Adrenal gland (tissue), 12 donors: ENCODE measurements around the gene NCAPG2. TPM values are rescaled to one million over a fixed set of nuclear protein-coding genes. Genes with fewer than 3 reads are reported as not detected.

Source experiments
- DNase-seq, 7 donors: peaks; one replicate each; pipeline ENCODE4 v3.0.0-alpha.2; 2019 to 2020
- H3K27ac ChIP-seq, 5 donors: fragments of 200-600 bp; sonication (generic) in 4 of 5; 1 replicate in 3 of 5; 2 replicates in 2 of 5; pipeline versions ENCODE4 v1.5.1 to v1.8.0; 2016 to 2020; ENCODE audit warnings: mild to moderate bottlenecking in 1 of 5
- H3K27me3 ChIP-seq: fragments of 200-600 bp; 2 replicates; pipeline ENCODE4 v1.8.0; 2021
- H3K36me3 ChIP-seq, 2 donors: fragments of 200-600 bp; replicated peaks in 1 of 2; 1 replicate in 1 of 2; 2 replicates in 1 of 2; pipeline versions ENCODE4 v1.5.1 to v1.8.0; 2018 to 2022
- H3K4me1 ChIP-seq, 2 donors: fragments of 200-600 bp; replicated peaks in 1 of 2; 1 replicate in 1 of 2; 2 replicates in 1 of 2; pipeline versions ENCODE4 v1.5.1 to v1.8.0; 2018 to 2021
- H3K4me3 ChIP-seq, 4 donors: fragments of 200-600 bp; sonication (generic) in 3 of 4; one replicate each; pipeline ENCODE4 v1.5.1; 2016 to 2018
- H3K9me3 ChIP-seq, 3 donors: fragments of 200-600 bp; sonication (generic) in 1 of 3; replicated peaks in 1 of 3; 1 replicate in 2 of 3; 2 replicates in 1 of 3; pipeline versions ENCODE4 v1.5.1 to v1.8.0; 2016 to 2021
- CTCF ChIP-seq, 6 experiments: fragments of 450-650 bp in 4 of 6; fragments of 200-600 bp in 2 of 6; sonication (generic) in 1 of 6; IDR thresholded peaks; 1 replicate in 5 of 6; 2 replicates in 1 of 6; pipeline versions ENCODE4 v1.5.1 to v1.8.0; 2016 to 2021; ENCODE audit warnings: antibody characterized with exemption in 6 of 6, mild to moderate bottlenecking in 2 of 6, moderate library complexity in 1 of 6
- POLR2A ChIP-seq, 2 donors: fragments of 450-650 bp; IDR thresholded peaks; one replicate each; pipeline ENCODE4 v1.6.1; 2017; ENCODE audit warnings: antibody characterized with exemption in 2 of 2, mild to moderate bottlenecking in 2 of 2, moderate library complexity in 1 of 2
- WGBS, 4 donors: extraction: QIAGEN DNeasy Blood & Tissue Kit in 2 of 4; methylation state at CpG; one replicate each; pipeline versions ENCODE4 v1.1.5 to v1.1.7; 2013 to 2017; 5-methylcytosine and 5-hydroxymethylcytosine counted together
- intact Hi-C, 2 donors: fragments of 100-400 bp; cut with DNase I; formaldehyde crosslinking; loops; one replicate each; pipeline versions ENCODE4 v1.14.1 to v1.15.0; 2022 to 2023
- polyA plus RNA-seq, 3 donors: library from polyadenylated mRNA; stranded (reverse); fragments of 200-250 nt in 2 of 3; fragments of 350-450 nt in 1 of 3; fragmentation: Illumina TruSeq in 1 of 3; extraction: RNeasy Lipid Tissue Mini Kit (QIAGEN cat#74804) in 1 of 3; gene quantifications; one replicate each; pipeline ENCODE4 v1.2.3, GENCODE V29; 2013 to 2014
- total RNA-seq, 9 donors: library from RNA; depleted of rRNA in 4 of 9; stranded (reverse); fragments of >200 nt in 4 of 9; fragments of 120-200 nt in 1 of 9; fragmentation: NEBNext Ultra II Directional in 1 of 9; extraction: Animal tissue kit (Norgen Biotek cat#: 25700) in 1 of 9; gene quantifications; one replicate each; pipeline versions ENCODE4 v1.1.0 to v1.2.4, GENCODE V29; 2013 to 2023
- donor health status: healthy with polysubstance abuse.
- donor health status: Bipolar disorder and iron deficiency.
- donor health status: DM: yes; HTN: yes; CAD: no.
- donor health status: DM: no; HTN: no; CAD: no.
- donor health status: DM: no; HTN: no; CAD: no.
- donor health status: DM: yes; HTN: yes; CAD: no.

Gene NCAPG2
- total and polyA plus RNA-seq, 12 donors: 1.6 to 11.6 (median 5.9) TPM

GRCh38 chr7:158720112-158720511, 15.5 kb upstream of the NCAPG2 start:
- no peaks in the 10 kb centered on the region for H3K4me1 ChIP-seq
- WGBS, 4 donors: 81 to 83% (median 81%) methylated on average over 9 of the region's 9 CpGs
- no peaks in the 10 kb centered on the region for H3K9me3 ChIP-seq
- TF ChIP-seq CTCF (IDR thresholded peaks at IDR 0.05) (no peak), POLR2A (IDR thresholded peaks at IDR 0.05) (no peak)
- intact Hi-C loops: no loop called here
- H3K4me3 ChIP-seq: no peak overlapping the region
- no peak overlapping the region for H3K27ac ChIP-seq
- H3K36me3 ChIP-seq: no peaks in the 10 kb centered on the region
- no peak for DNase-seq
- H3K27me3 ChIP-seq: no peaks in the 10 kb centered on the region

GRCh38 chr7:158716802-158717201, 12.2 kb upstream of the NCAPG2 start:
- TF ChIP-seq CTCF (IDR thresholded peaks at IDR 0.05) (no peak), POLR2A (IDR thresholded peaks at IDR 0.05) (no peak)
- no peak for DNase-seq
- no peak overlapping the region for H3K27ac ChIP-seq
- H3K4me3 ChIP-seq: no peak overlapping the region
- no peaks in the 10 kb centered on the region for H3K9me3 ChIP-seq
- WGBS, 4 donors: 71 to 91% (median 82%) methylated on average over 1 of the region's 1 CpG
- H3K36me3 ChIP-seq: no peaks in the 10 kb centered on the region
- intact Hi-C loops: no loop called here
- no peaks in the 10 kb centered on the region for H3K4me1 ChIP-seq
- no peaks in the 10 kb centered on the region for H3K27me3 ChIP-seq

- no peak overlapping the region for H3K4me3 ChIP-seq
Observed at GRCh38 chr7:158710651-158711102, 6.1 kb upstream of the NCAPG2 start.

GRCh38 chr7:158707610-158708009, 3.0 kb upstream of the NCAPG2 start:
- Histone ChIP-seq H3K4me1 (peaks cover 7% of the 10 kb centered on the region in 2 donors), H3K27ac (no peak overlapping the region), H3K4me3 (no peak overlapping the region), H3K9me3 (peaks cover 0 to 5% (median 0%) of the 10 kb centered on the region in 3 donors), H3K36me3 (no peaks in the 10 kb centered on the region), H3K27me3 (no peaks in the 10 kb centered on the region)
- 63 to 80% (median 74%) methylated on average over 3 to 4 of the region's 4 CpGs for WGBS, 4 donors
- intact Hi-C loops: loop anchor here in 1 of 2 donors (10.0 kb wide), 1 partner anchor 147 kb away; the partner anchor contains the start of gene DYNC2I1
- TF ChIP-seq CTCF (IDR thresholded peaks at IDR 0.05): no peak
- TF ChIP-seq POLR2A (IDR thresholded peaks at IDR 0.05): no peak
- peak in 1 of 7 donors; percentile 40 for DNase-seq

More at GRCh38 chr7:158710651-158711102, 6.1 kb upstream of the NCAPG2 start:
- peaks cover 0 to 5% (median 0%) of the 10 kb centered on the region in 3 donors for H3K9me3 ChIP-seq
- intact Hi-C loops: no loop called here
- H3K4me1 ChIP-seq: peaks cover 1 to 2% of the 10 kb centered on the region in 2 donors
- no peaks in the 10 kb centered on the region for H3K27me3 ChIP-seq
- DNase-seq: peak in 1 of 7 donors; percentile 47
- WGBS, 4 donors: 65 to 80% (median 75%) methylated on average over 4 to 7 of the region's 7 CpGs
- H3K27ac ChIP-seq: no peak overlapping the region
- H3K36me3 ChIP-seq: no peaks in the 10 kb centered on the region
- TF ChIP-seq POLR2A (IDR thresholded peaks at IDR 0.05) (no peak), CTCF (IDR thresholded peaks at IDR 0.05) (no peak)
